Thyroid gland (tissue), 4 donors: ENCODE data around the gene IGFBPL1.

Experiments
- POLR2A ChIP-seq, 2 donors: fragments of 450-650 bp; IDR thresholded peaks; one replicate each; pipeline ENCODE4 v1.6.1; 2017; ENCODE audit warnings: antibody characterized with exemption in 2 of 2, mild to moderate bottlenecking in 2 of 2, moderate library complexity in 1 of 2
- TF ChIP-seq, protein P1 (sequence below), 6 experiments: fragments of 200-600 bp in 3 of 6; fragments of 450-650 bp in 3 of 6; sonication (generic) in 3 of 6; IDR thresholded peaks; one replicate each; pipeline ENCODE4 v1.5.1; 2016 to 2019; ENCODE audit warnings: antibody characterized with exemption in 6 of 6, mild to moderate bottlenecking in 2 of 6, inconsistent platforms in 1 of 6, moderate library complexity in 1 of 6

GRCh38 chr9:38419181-38419580, 5.1 kb downstream of the IGFBPL1 start:
- TF ChIP-seq, protein P1, sequence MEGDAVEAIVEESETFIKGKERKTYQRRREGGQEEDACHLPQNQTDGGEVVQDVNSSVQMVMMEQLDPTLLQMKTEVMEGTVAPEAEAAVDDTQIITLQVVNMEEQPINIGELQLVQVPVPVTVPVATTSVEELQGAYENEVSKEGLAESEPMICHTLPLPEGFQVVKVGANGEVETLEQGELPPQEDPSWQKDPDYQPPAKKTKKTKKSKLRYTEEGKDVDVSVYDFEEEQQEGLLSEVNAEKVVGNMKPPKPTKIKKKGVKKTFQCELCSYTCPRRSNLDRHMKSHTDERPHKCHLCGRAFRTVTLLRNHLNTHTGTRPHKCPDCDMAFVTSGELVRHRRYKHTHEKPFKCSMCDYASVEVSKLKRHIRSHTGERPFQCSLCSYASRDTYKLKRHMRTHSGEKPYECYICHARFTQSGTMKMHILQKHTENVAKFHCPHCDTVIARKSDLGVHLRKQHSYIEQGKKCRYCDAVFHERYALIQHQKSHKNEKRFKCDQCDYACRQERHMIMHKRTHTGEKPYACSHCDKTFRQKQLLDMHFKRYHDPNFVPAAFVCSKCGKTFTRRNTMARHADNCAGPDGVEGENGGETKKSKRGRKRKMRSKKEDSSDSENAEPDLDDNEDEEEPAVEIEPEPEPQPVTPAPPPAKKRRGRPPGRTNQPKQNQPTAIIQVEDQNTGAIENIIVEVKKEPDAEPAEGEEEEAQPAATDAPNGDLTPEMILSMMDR (IDR thresholded peaks at IDR 0.05), result no peak
- no peak for TF ChIP-seq POLR2A (IDR thresholded peaks at IDR 0.05)
